Gastroesophageal sphincter (tissue), 3 donors: ENCODE results near the gene RBM46.

Experiments used
- CTCF ChIP-seq, 4 experiments: fragments of 200-600 bp in 2 of 4; fragments of 450-650 bp in 2 of 4; sonication (generic) in 1 of 4; IDR thresholded peaks; one replicate each; pipeline ENCODE4 v1.5.1; 2017 to 2019; ENCODE audit warnings: antibody characterized with exemption in 4 of 4, mild to moderate bottlenecking in 2 of 4, moderate library complexity in 2 of 4
- EP300 ChIP-seq: sonication (generic); formaldehyde crosslinking; IDR thresholded peaks from one replicate; pipeline ENCODE4 v1.6.1; 2017; ENCODE audit warnings: antibody characterized with exemption, mild to moderate bottlenecking

GRCh38 chr4:154757713-154758112 is 23.4 kb upstream of the RBM46 start:
- TF ChIP-seq EP300, result no peak
- TF ChIP-seq CTCF (IDR thresholded peaks at IDR 0.05), result no peak
